Endothelial cell of umbilical vein (primary cell): Measurements from ENCODE around the gene RAB11FIP3. TPM values are rescaled to one million over a fixed set of nuclear protein-coding genes. Genes with fewer than 3 reads are reported as not detected.

Source experiments
- BruUV-seq: library from RNA; stranded (reverse); fragments of 400-500 nt; replicated peaks from 2 replicates; lab custom pipeline; 2021; lab: Mats Ljungman, UMichigan
- CTCF ChIA-PET: fragments of 300-600, 350-600 bp; sonication (Branson Sonifier 250); formaldehyde crosslinking; loops from one replicate; lab custom pipeline; 2021; ENCODE audit warnings: antibody characterized with exemption, inconsistent platforms; lab: Charles Lee
- POLR2A ChIA-PET: fragments of 300-600, 350-600 bp; sonication (Branson Sonifier 250); formaldehyde crosslinking; loops from one replicate; lab custom pipeline; 2021; ENCODE audit warnings: antibody characterized with exemption, inconsistent platforms; lab: Charles Lee
- DNase-seq: peaks from one replicate; pipeline ENCODE4 v3.0.0-alpha.2; 2011; ENCODE audit warnings: low read depth, low spot score
- FAIRE-seq: peaks from 2 replicates; lab custom pipeline; 2011; peaks lifted over from hg19 to GRCh38; lab: Jason Lieb, UNC
- H2AFZ ChIP-seq: 2 replicates; pipeline ENCODE4 v1.6.0; 2012; ENCODE audit warnings: low read depth, low read length, control low read depth, inconsistent platforms
- H3K27ac ChIP-seq: 2 replicates; pipeline ENCODE4 v1.5.1; 2011; ENCODE audit warnings: low read depth, mild to moderate bottlenecking, control low read depth, low read length, moderate library complexity; ENCODE audit not compliant: insufficient read depth
- H3K27me3 ChIP-seq, 2 experiments: 2 replicates each; pipeline versions ENCODE4 v1.6.0 to v1.6.1; 2011; ENCODE audit warnings: low read length in 2 of 2, mixed read lengths in 1 of 2; ENCODE audit not compliant: control insufficient read depth in 2 of 2, insufficient read depth in 2 of 2
- H3K36me3 ChIP-seq, 2 experiments: 2 replicates in 1 of 2; 3 replicates in 1 of 2; pipeline ENCODE4 v1.5.1; 2011; ENCODE audit warnings: low read length in 2 of 2, mild to moderate bottlenecking in 1 of 2, moderate library complexity in 1 of 2; ENCODE audit not compliant: control insufficient read depth in 2 of 2, insufficient read depth in 2 of 2; ENCODE audit errors: extremely low read depth in 1 of 2
- H3K4me1 ChIP-seq: 3 replicates; pipeline ENCODE4 v1.5.1; 2011; ENCODE audit warnings: mild to moderate bottlenecking, low read length; ENCODE audit not compliant: control insufficient read depth, insufficient read depth; ENCODE audit errors: extremely low read depth
- H3K4me2 ChIP-seq: 2 replicates; pipeline ENCODE4 v1.6.1; 2011; ENCODE audit warnings: low read length, control low read depth, mixed read lengths; ENCODE audit not compliant: insufficient read depth
- H3K4me3 ChIP-seq, 3 experiments: fragments of 200-600 bp in 1 of 3; sonication (generic), shearing (Covaris generic) in 1 of 3; replicated peaks in 1 of 3; 2 replicates each; pipeline ENCODE4 v1.5.1; 2011 to 2016; ENCODE audit warnings: control low read depth in 3 of 3, low read length in 3 of 3, mild to moderate bottlenecking in 2 of 3, inconsistent platforms in 1 of 3, low read depth in 1 of 3, moderate library complexity in 1 of 3; ENCODE audit not compliant: insufficient read depth in 1 of 3
- H3K79me2 ChIP-seq: 2 replicates; pipeline ENCODE4 v1.6.0; 2012; ENCODE audit warnings: low read length, inconsistent platforms; ENCODE audit not compliant: control insufficient read depth, insufficient read depth
- H3K9ac ChIP-seq: replicated peaks from 2 replicates; pipeline ENCODE3; 2011; ENCODE audit warnings: low read length, control low read depth; ENCODE audit not compliant: insufficient read depth; ENCODE audit errors: extremely low read depth
- H3K9me1 ChIP-seq: replicated peaks from 3 replicates; pipeline ENCODE4 v1.6.0; 2011; ENCODE audit warnings: mild to moderate bottlenecking, low read length; ENCODE audit not compliant: control insufficient read depth, insufficient read depth; ENCODE audit errors: extremely low read depth
- H3K9me3 ChIP-seq: replicated peaks from 2 replicates; pipeline ENCODE4 v1.5.1; 2012; ENCODE audit warnings: low read length, inconsistent platforms; ENCODE audit not compliant: control insufficient read depth, insufficient read depth
- H4K20me1 ChIP-seq: replicated peaks from 2 replicates; pipeline ENCODE3; 2011; ENCODE audit warnings: mild to moderate bottlenecking, low read length; ENCODE audit not compliant: control insufficient read depth, insufficient read depth; ENCODE audit errors: extremely low read depth
- EZH2 ChIP-seq: IDR thresholded peaks from 2 replicates; pipeline ENCODE4 v1.6.1; 2012; ENCODE audit warnings: borderline replicate concordance, low read depth, mild to moderate bottlenecking, moderate library complexity, low read length, inconsistent platforms; ENCODE audit not compliant: severe bottlenecking
- FOS ChIP-seq: IDR thresholded peaks from 2 replicates; pipeline ENCODE4 v1.6.1; 2011; ENCODE audit warnings: mild to moderate bottlenecking, low read length, moderate library complexity, borderline replicate concordance; ENCODE audit not compliant: insufficient read depth
- GATA2 ChIP-seq: IDR thresholded peaks from 2 replicates; pipeline ENCODE4 v1.7.0; 2011; ENCODE audit warnings: low read depth, mild to moderate bottlenecking, moderate library complexity, mixed read lengths, low read length; ENCODE audit not compliant: insufficient read length, insufficient read depth
- JUN ChIP-seq: IDR thresholded peaks from 2 replicates; pipeline ENCODE4 v1.6.1; 2011; ENCODE audit warnings: borderline replicate concordance, low read depth; ENCODE audit not compliant: insufficient read length, insufficient read depth
- MAX ChIP-seq: IDR thresholded peaks from 2 replicates; pipeline ENCODE4 v1.6.1; 2011; ENCODE audit not compliant: insufficient read depth, insufficient read length
- MYC ChIP-seq: IDR thresholded peaks from one replicate; pipeline ENCODE4 v1.6.1; 2011; ENCODE audit warnings: mild to moderate bottlenecking, low read depth, low read length
- POLR2A ChIP-seq: IDR thresholded peaks from 2 replicates; pipeline ENCODE4 v1.6.1; 2012; ENCODE audit warnings: low read depth, mild to moderate bottlenecking, control low read depth, low read length
- POLR2AphosphoS5 ChIP-seq: IDR thresholded peaks from 2 replicates; pipeline ENCODE4 v1.6.1; 2012; ENCODE audit warnings: low read depth, mild to moderate bottlenecking, control low read depth, low read length, moderate library complexity; ENCODE audit not compliant: insufficient read depth
- dilution Hi-C: fragments of 300-500 bp; cut with MboI; formaldehyde crosslinking; loops from one replicate; pipeline ENCODE4 v1.15.0; 2019; ENCODE audit warnings: low sequenced_read_pairs; ENCODE audit not compliant: extremely low pct_ligation_motif_present
- intact Hi-C: fragments of 100-400 bp; cut with micrococcal nuclease; formaldehyde crosslinking; loops from one replicate; pipeline ENCODE4 v1.10.0; 2022
- polyA plus RNA-seq, 4 experiments: library from polyadenylated mRNA; depleted of rRNA in 3 of 4; stranded (reverse) in 3 of 4; unstranded in 1 of 4; fragments of >200 nt; gene quantifications; 2 replicates each; pipeline versions ENCODE4 v1.2.1 to v1.2.3, GENCODE V29; 2011 to 2012; ENCODE audit warnings: missing spikeins in 1 of 4
- total RNA-seq: library from RNA; stranded (reverse); gene quantifications from 2 replicates; pipeline ENCODE4 v1.2.3, GENCODE V29; 2021
- TF ChIP-seq, protein P1 (sequence below), 2 donors: IDR thresholded peaks; 1 replicate in 1 of 2; 2 replicates in 1 of 2; pipeline ENCODE4 v1.5.1; 2011; ENCODE audit warnings: low read length in 2 of 2, mild to moderate bottlenecking in 2 of 2, moderate library complexity in 2 of 2, control low read depth in 1 of 2, inconsistent platforms in 1 of 2, low read depth in 1 of 2; ENCODE audit not compliant: insufficient read depth in 1 of 2; ENCODE audit errors: extremely low read depth in 1 of 2

The RAB11FIP3 gene
- total and polyA plus RNA-seq, 2 donors (not counting 3 experiments of a cell fraction or from before 2014, with no cell fraction given), result 20.5 to 75.9 TPM

DNA sequence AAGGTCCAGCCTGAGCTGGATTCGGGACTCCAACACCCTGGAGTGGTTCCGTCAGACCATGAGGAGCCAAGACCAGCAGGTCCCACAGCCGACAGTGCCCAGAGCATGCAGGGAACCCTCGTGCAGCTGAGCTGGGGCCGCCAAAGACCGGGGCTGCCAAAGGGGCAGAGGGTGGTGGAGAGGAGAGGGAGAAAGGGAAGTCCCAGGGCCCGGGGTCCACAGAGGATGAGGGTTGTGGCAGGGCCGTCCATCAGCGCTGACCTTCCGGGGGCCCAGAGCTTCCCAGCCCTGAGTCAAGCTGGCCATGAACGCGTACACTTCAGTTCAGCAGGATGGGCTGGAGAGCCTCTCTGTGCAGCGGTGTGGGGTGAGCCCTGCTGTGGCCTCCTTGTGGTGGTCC lies 95.4 kb downstream of the RAB11FIP3 start:
- no TSS peak for BruUV-seq
- TF ChIP-seq, protein P1, sequence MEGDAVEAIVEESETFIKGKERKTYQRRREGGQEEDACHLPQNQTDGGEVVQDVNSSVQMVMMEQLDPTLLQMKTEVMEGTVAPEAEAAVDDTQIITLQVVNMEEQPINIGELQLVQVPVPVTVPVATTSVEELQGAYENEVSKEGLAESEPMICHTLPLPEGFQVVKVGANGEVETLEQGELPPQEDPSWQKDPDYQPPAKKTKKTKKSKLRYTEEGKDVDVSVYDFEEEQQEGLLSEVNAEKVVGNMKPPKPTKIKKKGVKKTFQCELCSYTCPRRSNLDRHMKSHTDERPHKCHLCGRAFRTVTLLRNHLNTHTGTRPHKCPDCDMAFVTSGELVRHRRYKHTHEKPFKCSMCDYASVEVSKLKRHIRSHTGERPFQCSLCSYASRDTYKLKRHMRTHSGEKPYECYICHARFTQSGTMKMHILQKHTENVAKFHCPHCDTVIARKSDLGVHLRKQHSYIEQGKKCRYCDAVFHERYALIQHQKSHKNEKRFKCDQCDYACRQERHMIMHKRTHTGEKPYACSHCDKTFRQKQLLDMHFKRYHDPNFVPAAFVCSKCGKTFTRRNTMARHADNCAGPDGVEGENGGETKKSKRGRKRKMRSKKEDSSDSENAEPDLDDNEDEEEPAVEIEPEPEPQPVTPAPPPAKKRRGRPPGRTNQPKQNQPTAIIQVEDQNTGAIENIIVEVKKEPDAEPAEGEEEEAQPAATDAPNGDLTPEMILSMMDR (IDR thresholded peaks at IDR 0.05; ENCODE audit: extremely low read depth in 1 of 2, insufficient read depth in 1 of 2, low read depth in 1 of 2, low read length in 2 of 2), result no peak
- no peak for TF ChIP-seq JUN
- no peak for TF ChIP-seq MAX
- TF ChIP-seq EZH2, result no peak
- no peak for TF ChIP-seq GATA2
- no peak for TF ChIP-seq POLR2AphosphoS5
- TF ChIP-seq MYC, result no peak
- no peak for TF ChIP-seq FOS
- no peak for TF ChIP-seq POLR2A
- Histone ChIP-seq H3K79me2 (no peaks in the 10 kb centered on the region), H3K36me3 (peaks cover 0 to 17% of the 10 kb centered on the region in 2 experiments), H2AFZ (no peak overlapping the region), H3K9ac (no peak overlapping the region), H3K4me1 (peaks cover 10% of the 10 kb centered on the region), H4K20me1 (no peaks in the 10 kb centered on the region), H3K9me1 (no peaks in the 10 kb centered on the region), H3K27ac (no peak overlapping the region), H3K27me3 (no peaks in the 10 kb centered on the region), H3K4me2 (no peak overlapping the region), H3K9me3 (no peaks in the 10 kb centered on the region), H3K4me3 (no peak overlapping the region)
- dilution Hi-C loops, result no loop called here
- DNase-seq (no peak), FAIRE-seq (no peak)
- intact Hi-C loops, result no loop called here
- CTCF ChIA-PET, result interaction anchor here (0.9 to 1.0 kb wide), 2 partner anchors 11 to 119 kb away, joined by 3 read pairs; partner anchors contain the start of gene DECR2
- POLR2A ChIA-PET, result interaction anchor here (0.5 kb wide), 1 partner anchor 119 kb away, joined by 3 read pairs; no protein-coding TSS in a partner anchor
